ENCODE data around the gene COL4A2.

Gene COL4A2

GRCh38 chr13:110297766-110298504 is 9.1 kb upstream of the COL4A2 start:
- H3K27me3 ChIP-seq (replicated peaks): no peaks in the 10 kb centered on the region
- TF ChIP-seq, protein P1, sequence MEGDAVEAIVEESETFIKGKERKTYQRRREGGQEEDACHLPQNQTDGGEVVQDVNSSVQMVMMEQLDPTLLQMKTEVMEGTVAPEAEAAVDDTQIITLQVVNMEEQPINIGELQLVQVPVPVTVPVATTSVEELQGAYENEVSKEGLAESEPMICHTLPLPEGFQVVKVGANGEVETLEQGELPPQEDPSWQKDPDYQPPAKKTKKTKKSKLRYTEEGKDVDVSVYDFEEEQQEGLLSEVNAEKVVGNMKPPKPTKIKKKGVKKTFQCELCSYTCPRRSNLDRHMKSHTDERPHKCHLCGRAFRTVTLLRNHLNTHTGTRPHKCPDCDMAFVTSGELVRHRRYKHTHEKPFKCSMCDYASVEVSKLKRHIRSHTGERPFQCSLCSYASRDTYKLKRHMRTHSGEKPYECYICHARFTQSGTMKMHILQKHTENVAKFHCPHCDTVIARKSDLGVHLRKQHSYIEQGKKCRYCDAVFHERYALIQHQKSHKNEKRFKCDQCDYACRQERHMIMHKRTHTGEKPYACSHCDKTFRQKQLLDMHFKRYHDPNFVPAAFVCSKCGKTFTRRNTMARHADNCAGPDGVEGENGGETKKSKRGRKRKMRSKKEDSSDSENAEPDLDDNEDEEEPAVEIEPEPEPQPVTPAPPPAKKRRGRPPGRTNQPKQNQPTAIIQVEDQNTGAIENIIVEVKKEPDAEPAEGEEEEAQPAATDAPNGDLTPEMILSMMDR (IDR thresholded peaks at IDR 0.05; ENCODE audit: low read depth, low read length, missing control alignments): no peak
- in situ Hi-C loops (cut with HindIII; ENCODE audit: low pct_ligation_motif_present, low sequenced_read_pairs): no loop called here
- no peak for DNase-seq
- peak overlapping the region; percentile 51 for H3K27ac ChIP-seq
- no peak overlapping the region for H3K4me3 ChIP-seq (ENCODE audit: low read depth, low read length)
- peaks cover 72% of the 10 kb centered on the region for H3K36me3 ChIP-seq (replicated peaks)

- Histone ChIP-seq H3K36me3 (replicated peaks) (peaks cover 72% of the 10 kb centered on the region), H3K27me3 (replicated peaks) (no peaks in the 10 kb centered on the region), H3K4me3 (ENCODE audit: low read depth, low read length) (peak overlapping the region; percentile 20), H3K27ac (peak overlapping the region; percentile 51)
- DNase-seq: peak; percentile 60
- TF ChIP-seq, protein P1 (IDR thresholded peaks at IDR 0.05; ENCODE audit: low read depth, low read length, missing control alignments): no peak
- in situ Hi-C loops (cut with HindIII; ENCODE audit: low pct_ligation_motif_present, low sequenced_read_pairs): no loop called here
Observed at GRCh38 chr13:110298505-110299282, 8.4 kb upstream of the COL4A2 start.

- H3K36me3 ChIP-seq (replicated peaks): peaks cover 72% of the 10 kb centered on the region
- TF ChIP-seq, protein P1 (IDR thresholded peaks at IDR 0.05; ENCODE audit: low read depth, low read length, missing control alignments): no peak
- DNase-seq: no peak
- in situ Hi-C loops (cut with HindIII; ENCODE audit: low pct_ligation_motif_present, low sequenced_read_pairs): no loop called here
- H3K27me3 ChIP-seq (replicated peaks): no peaks in the 10 kb centered on the region
- peak overlapping the region; percentile 20 for H3K4me3 ChIP-seq (ENCODE audit: low read depth, low read length)
- H3K27ac ChIP-seq: peak overlapping the region; percentile 51
Observed at GRCh38 chr13:110299283-110299840, 7.7 kb upstream of the COL4A2 start.

GRCh38 chr13:110300090-110300815 is 6.8 kb upstream of the COL4A2 start:
- Histone ChIP-seq H3K27me3 (replicated peaks) (no peaks in the 10 kb centered on the region), H3K27ac (peak overlapping the region; percentile 18), H3K4me3 (ENCODE audit: low read depth, low read length) (no peak overlapping the region), H3K36me3 (replicated peaks) (peaks cover 75% of the 10 kb centered on the region)
- no peak for DNase-seq
- TF ChIP-seq, protein P1 (IDR thresholded peaks at IDR 0.05; ENCODE audit: low read depth, low read length, missing control alignments): no peak
- in situ Hi-C loops (cut with HindIII; ENCODE audit: low pct_ligation_motif_present, low sequenced_read_pairs): no loop called here

DNA sequence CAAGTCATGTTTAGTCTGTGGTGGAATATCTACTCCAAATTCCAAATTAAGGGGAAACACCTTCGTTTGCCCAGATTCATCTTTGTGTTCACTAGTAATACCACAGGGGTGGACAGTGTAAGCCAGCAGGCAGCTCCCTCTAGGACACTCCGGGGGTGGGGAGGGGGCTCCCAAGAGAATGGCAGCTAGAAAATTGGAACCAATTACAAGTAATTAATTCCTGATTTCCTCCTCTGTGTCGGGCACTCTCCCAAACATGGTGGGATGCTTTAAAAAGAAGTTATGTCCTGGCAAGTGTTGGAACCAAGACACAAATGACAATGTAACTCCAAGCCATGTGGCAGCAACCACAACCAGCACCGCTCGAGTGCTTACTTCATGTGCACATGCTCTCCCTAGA is 6.0 kb upstream of the COL4A2 start:
- in situ Hi-C loops (cut with HindIII; ENCODE audit: low pct_ligation_motif_present, low sequenced_read_pairs): no loop called here
- H3K36me3 ChIP-seq (replicated peaks): peaks cover 78% of the 10 kb centered on the region
- DNase-seq: no peak
- H3K27me3 ChIP-seq (replicated peaks): no peaks in the 10 kb centered on the region
- H3K4me3 ChIP-seq (ENCODE audit: low read depth, low read length): no peak overlapping the region
- H3K27ac ChIP-seq: peak overlapping the region; percentile 78
- TF ChIP-seq, protein P1 (IDR thresholded peaks at IDR 0.05; ENCODE audit: low read depth, low read length, missing control alignments): no peak
